Vagina (tissue), 2 donors: ENCODE data around the gene CCDC13. TPM values are rescaled to one million over a fixed set of nuclear protein-coding genes. Genes with fewer than 3 reads are reported as not detected.

Source experiments
- DNase-seq, 2 donors: peaks; one replicate each; pipeline ENCODE4 v3.0.0-alpha.2; 2017; ENCODE audit errors: extremely low spot score in 2 of 2
- H3K27ac ChIP-seq: fragments of 200-600 bp; sonication (generic); one replicate; pipeline ENCODE4 v1.5.1; 2019
- H3K27me3 ChIP-seq: fragments of 200-600 bp; sonication (generic); one replicate; pipeline ENCODE4 v1.5.1; 2019
- H3K36me3 ChIP-seq, 2 donors: fragments of 200-600 bp; sonication (generic); one replicate each; pipeline ENCODE4 v1.5.1; 2017 to 2019
- H3K4me1 ChIP-seq: fragments of 200-600 bp; sonication (generic); one replicate; pipeline ENCODE4 v1.5.1; 2019
- H3K4me3 ChIP-seq, 2 donors: fragments of 200-600 bp; sonication (generic); 1 replicate in 1 of 2; 2 replicates in 1 of 2; pipeline ENCODE4 v1.5.1; 2016 to 2019
- H3K9me3 ChIP-seq: fragments of 200-600 bp; sonication (generic); one replicate; pipeline ENCODE4 v1.5.1; 2019
- POLR2A ChIP-seq, 2 donors: fragments of 450-650 bp; IDR thresholded peaks; one replicate each; pipeline ENCODE4 v1.6.1; 2017; ENCODE audit warnings: antibody characterized with exemption in 2 of 2, mild to moderate bottlenecking in 2 of 2, moderate library complexity in 2 of 2
- POLR2AphosphoS5 ChIP-seq, 2 donors: sonication (generic); formaldehyde crosslinking; IDR thresholded peaks; one replicate each; pipeline ENCODE4 v1.9.0; 2017; ENCODE audit warnings: antibody characterized with exemption in 2 of 2, mild to moderate bottlenecking in 2 of 2, low read depth in 1 of 2; ENCODE audit not compliant: insufficient read depth in 1 of 2
- intact Hi-C: fragments of 100-400 bp; cut with DNase I; formaldehyde crosslinking; loops from one replicate; pipeline ENCODE4 v1.15.1; 2023
- total RNA-seq: library from RNA; depleted of rRNA; stranded (reverse); fragments of >200 nt; gene quantifications from one replicate; pipeline ENCODE4 v1.2.3, GENCODE V29; 2016
- TF ChIP-seq, protein P1 (sequence below), 3 experiments: fragments of 450-650 bp in 2 of 3; fragments of 200-600 bp in 1 of 3; sonication (generic) in 1 of 3; IDR thresholded peaks; one replicate each; pipeline ENCODE4 v1.5.1; 2017 to 2019; ENCODE audit warnings: antibody characterized with exemption in 3 of 3, mild to moderate bottlenecking in 2 of 3, moderate library complexity in 2 of 3

The CCDC13 gene
- total RNA-seq, 1 donor from 2014 or later, result 1.2 TPM

DNA sequence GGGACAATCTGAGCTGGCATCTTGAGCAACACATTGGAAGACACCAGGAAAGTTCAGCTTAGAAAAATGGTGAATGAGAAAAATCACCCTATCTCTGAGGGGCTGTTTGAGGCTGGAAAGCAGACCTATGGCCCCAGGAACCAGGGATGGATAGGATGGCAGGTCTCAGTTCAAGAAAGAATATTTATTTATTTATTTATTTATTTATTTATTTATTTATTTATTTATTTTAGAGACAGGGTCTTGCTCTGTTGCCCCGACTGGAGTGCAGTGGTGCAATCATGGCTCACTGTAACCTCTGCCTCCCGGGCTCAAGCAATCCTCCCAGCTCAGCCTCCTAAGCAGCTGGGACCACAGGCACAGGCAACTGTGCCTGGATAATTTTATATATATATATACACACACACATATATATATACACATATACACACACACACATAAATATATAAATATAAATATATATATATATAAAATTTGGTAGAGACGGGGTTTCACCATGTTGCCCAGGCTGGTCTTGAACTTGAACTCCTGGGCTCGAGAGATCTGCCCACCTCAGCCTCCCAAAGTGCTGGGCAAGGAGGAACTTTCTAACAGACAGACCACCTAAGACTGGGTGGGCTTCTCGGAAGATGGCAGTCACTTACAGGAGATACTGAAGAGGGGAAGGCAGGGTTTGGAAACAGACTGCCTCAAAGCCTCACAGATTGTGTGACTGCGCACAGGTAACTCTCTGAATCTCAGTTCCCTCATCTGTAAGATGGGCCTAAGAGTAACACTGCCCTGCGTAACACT lies 29.7 kb downstream of the CCDC13 start:
- DNase-seq, result peak in 1 of 2 donors; percentile 81
- intact Hi-C loops, result no loop called here
- Histone ChIP-seq H3K4me1 (peaks cover 29% of the 10 kb centered on the region), H3K27ac (peak overlapping the region; percentile 85), H3K4me3 (no peak overlapping the region), H3K27me3 (no peaks in the 10 kb centered on the region), H3K9me3 (no peaks in the 10 kb centered on the region), H3K36me3 (no peaks in the 10 kb centered on the region)
- no peak for TF ChIP-seq POLR2AphosphoS5 (IDR thresholded peaks at IDR 0.05; ENCODE audit: insufficient read depth in 1 of 2, low read depth in 1 of 2)
- TF ChIP-seq, protein P1, sequence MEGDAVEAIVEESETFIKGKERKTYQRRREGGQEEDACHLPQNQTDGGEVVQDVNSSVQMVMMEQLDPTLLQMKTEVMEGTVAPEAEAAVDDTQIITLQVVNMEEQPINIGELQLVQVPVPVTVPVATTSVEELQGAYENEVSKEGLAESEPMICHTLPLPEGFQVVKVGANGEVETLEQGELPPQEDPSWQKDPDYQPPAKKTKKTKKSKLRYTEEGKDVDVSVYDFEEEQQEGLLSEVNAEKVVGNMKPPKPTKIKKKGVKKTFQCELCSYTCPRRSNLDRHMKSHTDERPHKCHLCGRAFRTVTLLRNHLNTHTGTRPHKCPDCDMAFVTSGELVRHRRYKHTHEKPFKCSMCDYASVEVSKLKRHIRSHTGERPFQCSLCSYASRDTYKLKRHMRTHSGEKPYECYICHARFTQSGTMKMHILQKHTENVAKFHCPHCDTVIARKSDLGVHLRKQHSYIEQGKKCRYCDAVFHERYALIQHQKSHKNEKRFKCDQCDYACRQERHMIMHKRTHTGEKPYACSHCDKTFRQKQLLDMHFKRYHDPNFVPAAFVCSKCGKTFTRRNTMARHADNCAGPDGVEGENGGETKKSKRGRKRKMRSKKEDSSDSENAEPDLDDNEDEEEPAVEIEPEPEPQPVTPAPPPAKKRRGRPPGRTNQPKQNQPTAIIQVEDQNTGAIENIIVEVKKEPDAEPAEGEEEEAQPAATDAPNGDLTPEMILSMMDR (IDR thresholded peaks at IDR 0.05), result no peak
- TF ChIP-seq POLR2A (IDR thresholded peaks at IDR 0.05), result no peak

DNA sequence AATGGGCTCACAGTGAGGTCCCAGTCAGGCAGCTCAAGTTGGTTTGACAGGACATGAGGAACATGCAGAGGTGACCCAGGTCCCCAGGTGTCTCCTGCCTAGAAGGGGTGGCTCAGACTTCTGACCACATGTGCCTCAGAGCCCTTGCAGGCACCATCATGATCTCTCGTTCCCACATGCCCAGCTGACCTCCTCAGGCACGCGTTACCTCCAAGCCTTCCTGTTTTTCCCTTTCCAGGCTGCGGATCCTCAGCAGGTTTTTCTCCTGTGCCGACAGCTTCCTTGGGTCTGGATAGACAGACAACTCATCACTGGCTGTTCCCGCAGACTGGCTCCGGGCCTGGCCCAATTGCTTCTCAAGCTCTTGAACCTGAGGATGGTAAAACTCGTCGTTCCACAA lies 30.4 kb downstream of the CCDC13 start:
- TF ChIP-seq POLR2AphosphoS5 (IDR thresholded peaks at IDR 0.05; ENCODE audit: insufficient read depth in 1 of 2, low read depth in 1 of 2) (no peak), POLR2A (IDR thresholded peaks at IDR 0.05) (no peak)
- TF ChIP-seq, protein P1 (IDR thresholded peaks at IDR 0.05), result no peak
- Histone ChIP-seq H3K4me3 (no peak overlapping the region), H3K27me3 (no peaks in the 10 kb centered on the region), H3K27ac (no peak overlapping the region), H3K4me1 (peaks cover 28% of the 10 kb centered on the region), H3K9me3 (no peaks in the 10 kb centered on the region), H3K36me3 (no peaks in the 10 kb centered on the region)
- intact Hi-C loops, result no loop called here
- peak; percentile 79 to 85 for DNase-seq

DNA sequence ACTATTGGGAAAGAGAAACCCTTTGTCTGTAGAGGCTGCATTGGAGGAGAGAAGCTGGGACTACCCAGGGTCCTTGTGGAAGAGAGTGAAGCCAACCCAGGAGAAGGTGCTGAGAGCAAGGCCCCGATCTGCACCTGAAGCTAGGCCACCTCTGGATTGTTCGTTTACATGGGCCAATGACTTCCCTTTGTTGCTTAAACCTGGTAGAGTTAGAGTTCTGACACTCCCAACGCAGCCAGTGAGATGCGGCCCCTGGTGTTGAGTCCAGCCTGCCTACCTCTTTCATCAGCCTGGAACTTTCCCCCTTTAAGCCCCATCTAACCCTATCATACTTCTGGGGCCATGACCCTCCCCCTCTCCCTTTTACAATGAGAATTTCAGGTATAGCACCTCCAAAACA lies 30.8 kb downstream of the CCDC13 start:
- intact Hi-C loops, result no loop called here
- H3K4me3 ChIP-seq, result no peak overlapping the region
- DNase-seq, result peak; percentile 49 to 70
- H3K27me3 ChIP-seq, result no peaks in the 10 kb centered on the region
- H3K27ac ChIP-seq, result no peak overlapping the region
- H3K36me3 ChIP-seq, result no peaks in the 10 kb centered on the region
- H3K4me1 ChIP-seq, result peaks cover 24% of the 10 kb centered on the region
- H3K9me3 ChIP-seq, result no peaks in the 10 kb centered on the region
- TF ChIP-seq, protein P1 (IDR thresholded peaks at IDR 0.05), result no peak
- TF ChIP-seq POLR2A (IDR thresholded peaks at IDR 0.05) (no peak), POLR2AphosphoS5 (IDR thresholded peaks at IDR 0.05; ENCODE audit: insufficient read depth in 1 of 2, low read depth in 1 of 2) (no peak)

DNA sequence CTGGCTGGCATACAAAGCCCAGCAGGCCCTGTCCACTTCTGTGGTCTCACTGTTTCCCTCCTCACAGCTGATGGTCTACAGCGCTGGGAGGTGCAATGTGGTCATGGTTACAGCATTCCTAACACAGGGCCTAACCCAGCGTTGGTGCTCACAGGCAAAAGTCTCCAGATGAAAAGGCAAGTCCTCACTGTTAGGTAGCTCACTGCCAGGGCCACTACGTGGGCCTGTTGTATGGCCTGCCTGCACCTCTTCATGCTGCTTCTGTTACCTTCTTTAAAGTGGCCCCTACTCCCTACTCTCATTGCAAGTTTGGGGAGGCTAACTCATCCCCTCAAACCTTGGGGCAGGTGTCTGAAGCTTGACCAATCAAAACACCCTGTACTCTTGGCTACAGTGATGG lies 31.3 kb downstream of the CCDC13 start:
- no peaks in the 10 kb centered on the region for H3K36me3 ChIP-seq
- no peaks in the 10 kb centered on the region for H3K9me3 ChIP-seq
- no peak overlapping the region for H3K4me3 ChIP-seq
- peak in 1 of 2 donors; percentile 90 for DNase-seq
- intact Hi-C loops, result no loop called here
- H3K27ac ChIP-seq, result no peak overlapping the region
- no peaks in the 10 kb centered on the region for H3K27me3 ChIP-seq
- peaks cover 19% of the 10 kb centered on the region for H3K4me1 ChIP-seq
- no peak for TF ChIP-seq POLR2A (IDR thresholded peaks at IDR 0.05)
- TF ChIP-seq, protein P1 (IDR thresholded peaks at IDR 0.05), result no peak
- TF ChIP-seq POLR2AphosphoS5 (IDR thresholded peaks at IDR 0.05; ENCODE audit: insufficient read depth in 1 of 2, low read depth in 1 of 2), result no peak
